Central memory CD8-positive, alpha-beta T cell (primary cell): Measurements from ENCODE around the gene L1CAM.

Source experiments
- ATAC-seq: fragments of 150-1000 bp; cut with Tn5 transposase; replicated peaks from 2 replicates; pipeline ENCODE4 v1.10.0; 2022; ENCODE audit warnings: mild to moderate bottlenecking, moderate FRiP score, moderate number of reproducible peaks; ENCODE audit not compliant: poor library complexity, severe bottlenecking; ENCODE audit errors: extremely low read depth
- DNase-seq, 2 donors: peaks; one replicate each; pipeline ENCODE4 v3.0.0; 2021; ENCODE audit warnings: low spot score in 2 of 2
- H3K27ac Mint-ChIP-seq: one replicate; pipeline ENCODE4 v1.8.0; 2022; ENCODE audit warnings: low read depth, mild to moderate bottlenecking, moderate library complexity, mixed read lengths
- H3K27me3 Mint-ChIP-seq: one replicate; pipeline ENCODE4 v1.8.0; 2022; ENCODE audit warnings: mixed read lengths
- H3K36me3 Mint-ChIP-seq: one replicate; pipeline ENCODE4 v1.8.0; 2022; ENCODE audit warnings: mild to moderate bottlenecking, moderate library complexity, mixed read lengths; ENCODE audit not compliant: insufficient read depth
- H3K4me1 Mint-ChIP-seq: one replicate; pipeline ENCODE4 v1.8.0; 2022; ENCODE audit warnings: mixed read lengths
- H3K4me3 Mint-ChIP-seq: one replicate; pipeline ENCODE4 v1.8.0; 2022; ENCODE audit warnings: mild to moderate bottlenecking, moderate library complexity, mixed read lengths
- H3K9me3 Mint-ChIP-seq: one replicate; pipeline ENCODE4 v1.8.0; 2022; ENCODE audit warnings: mixed read lengths

L1CAM gene

GRCh38 chrX:153927922-153928760, 42.2 kb upstream of the L1CAM start:
- DNase-seq (peak; percentile 77 to 91), ATAC-seq (peak; percentile 73)
- Mint-ChIP-seq H3K27ac (peak overlapping the region; percentile 96), H3K4me1 (peaks cover 43% of the 10 kb centered on the region), H3K27me3 (no peaks in the 10 kb centered on the region), H3K4me3 (peak overlapping the region; percentile 87), H3K9me3 (no peaks in the 10 kb centered on the region), H3K36me3 (peaks cover 15% of the 10 kb centered on the region)

GRCh38 chrX:153927672-153927921, 41.6 kb upstream of the L1CAM start:
- Mint-ChIP-seq H3K36me3 (peaks cover 15% of the 10 kb centered on the region), H3K9me3 (no peaks in the 10 kb centered on the region), H3K27me3 (no peaks in the 10 kb centered on the region), H3K4me1 (peaks cover 49% of the 10 kb centered on the region), H3K27ac (peak overlapping the region; percentile 96), H3K4me3 (peak overlapping the region; percentile 87)
- DNase-seq (no peak), ATAC-seq (no peak)

- DNase-seq (peak; percentile 41 to 62), ATAC-seq (peak; percentile 59)
- H3K27me3 Mint-ChIP-seq, result no peaks in the 10 kb centered on the region
- peak overlapping the region; percentile 87 for H3K4me3 Mint-ChIP-seq
- H3K9me3 Mint-ChIP-seq, result no peaks in the 10 kb centered on the region
- peak overlapping the region; percentile 96 for H3K27ac Mint-ChIP-seq
- peaks cover 54% of the 10 kb centered on the region for H3K4me1 Mint-ChIP-seq
- H3K36me3 Mint-ChIP-seq, result peaks cover 11% of the 10 kb centered on the region
Observed at GRCh38 chrX:153926858-153927671, 41.1 kb upstream of the L1CAM start.

GRCh38 chrX:153926552-153926857, 40.5 kb upstream of the L1CAM start:
- H3K4me1 Mint-ChIP-seq, result peaks cover 54% of the 10 kb centered on the region

GRCh38 chrX:153925739-153926551, 40.0 kb upstream of the L1CAM start, which contains the start of gene ARHGAP4:
Gene ARHGAP4 (minus strand): TSS chrX:153926264. CDS start chrX:153926202, 62 bp downstream.
- ATAC-seq (no peak), DNase-seq (no peak)
- no peaks in the 10 kb centered on the region for H3K9me3 Mint-ChIP-seq
- H3K36me3 Mint-ChIP-seq, result peaks cover 9% of the 10 kb centered on the region
- peaks cover 51% of the 10 kb centered on the region for H3K4me1 Mint-ChIP-seq
- peak within 1 kb of the TSS; percentile 96 for H3K27ac Mint-ChIP-seq
- peak within 1 kb of the TSS; percentile 90 for H3K4me3 Mint-ChIP-seq
- no peaks in the 10 kb centered on the region for H3K27me3 Mint-ChIP-seq

More at GRCh38 chrX:153926552-153926857, 40.5 kb upstream of the L1CAM start:
- peak overlapping the region; percentile 96 for H3K27ac Mint-ChIP-seq
- no peaks in the 10 kb centered on the region for H3K9me3 Mint-ChIP-seq
- DNase-seq (no peak), ATAC-seq (no peak)
- peak overlapping the region; percentile 87 for H3K4me3 Mint-ChIP-seq
- H3K36me3 Mint-ChIP-seq, result peaks cover 11% of the 10 kb centered on the region
- no peaks in the 10 kb centered on the region for H3K27me3 Mint-ChIP-seq

- Mint-ChIP-seq H3K36me3 (peaks cover 9% of the 10 kb centered on the region), H3K27me3 (no peaks in the 10 kb centered on the region), H3K4me1 (peaks cover 51% of the 10 kb centered on the region), H3K4me3 (peak overlapping the region; percentile 90), H3K27ac (peak overlapping the region; percentile 96), H3K9me3 (no peaks in the 10 kb centered on the region)
- no peak for ATAC-seq
- DNase-seq, result no peak
Observed at GRCh38 chrX:153925387-153925738, 39.4 kb upstream of the L1CAM start.

GRCh38 chrX:153924149-153924861, 38.3 kb upstream of the L1CAM start:
- Mint-ChIP-seq H3K27ac (peak overlapping the region; percentile 80), H3K9me3 (no peaks in the 10 kb centered on the region), H3K27me3 (no peaks in the 10 kb centered on the region), H3K36me3 (peaks cover 14% of the 10 kb centered on the region), H3K4me3 (peak overlapping the region; percentile 90), H3K4me1 (peaks cover 51% of the 10 kb centered on the region)
- DNase-seq (peak in 1 of 2 donors; percentile 38), ATAC-seq (no peak)

GRCh38 chrX:153922932-153923857, 37.2 kb upstream of the L1CAM start:
- Mint-ChIP-seq H3K27me3 (no peaks in the 10 kb centered on the region), H3K9me3 (no peaks in the 10 kb centered on the region), H3K4me1 (peaks cover 45% of the 10 kb centered on the region), H3K27ac (peak overlapping the region; percentile 75), H3K4me3 (peak overlapping the region; percentile 90), H3K36me3 (peaks cover 16% of the 10 kb centered on the region)
- DNase-seq (no peak), ATAC-seq (no peak)

- Mint-ChIP-seq H3K27ac (peak overlapping the region; percentile 75), H3K27me3 (no peaks in the 10 kb centered on the region), H3K36me3 (peaks cover 15% of the 10 kb centered on the region), H3K4me3 (peak overlapping the region; percentile 90), H3K9me3 (no peaks in the 10 kb centered on the region), H3K4me1 (peaks cover 35% of the 10 kb centered on the region)
- ATAC-seq (no peak), DNase-seq (no peak)
Observed at GRCh38 chrX:153921511-153922446, 35.8 kb upstream of the L1CAM start.

- ATAC-seq (no peak), DNase-seq (no peak)
- Mint-ChIP-seq H3K9me3 (no peaks in the 10 kb centered on the region), H3K27me3 (no peaks in the 10 kb centered on the region), H3K36me3 (peaks cover 20% of the 10 kb centered on the region), H3K4me3 (no peak overlapping the region), H3K4me1 (peaks cover 31% of the 10 kb centered on the region), H3K27ac (no peak overlapping the region)
Observed at GRCh38 chrX:153921070-153921469, 35.1 kb upstream of the L1CAM start.
